Smooth muscle cell (in vitro differentiated cells): ENCODE data around the gene KCNAB2. TPM values are rescaled to one million over a fixed set of nuclear protein-coding genes. Genes with fewer than 3 reads are reported as not detected.

Source experiments
- DNase-seq: peaks from one replicate; lab custom pipeline; 2025; ENCODE audit not compliant: unreplicated experiment; lab: John Stamatoyannopoulos, UW
- H2AFZ ChIP-seq: fragments of 200-600 bp; sonication (generic); 2 replicates; pipeline ENCODE4 v1.6.0; 2016; ENCODE audit warnings: antibody characterized with exemption, low read depth, mild to moderate bottlenecking
- H3F3A ChIP-seq: fragments of 200-600 bp; sonication (generic); 2 replicates; pipeline ENCODE4 v1.6.0; 2017; ENCODE audit warnings: antibody characterized with exemption, low read depth
- H3K27ac ChIP-seq: fragments of 200-600 bp; sonication (generic); 2 replicates; pipeline ENCODE4 v1.5.1; 2016; ENCODE audit warnings: low read depth, mild to moderate bottlenecking
- H3K27me3 ChIP-seq: fragments of 200-600 bp; sonication (generic); 2 replicates; pipeline ENCODE4 v1.6.1; 2016; ENCODE audit warnings: low read depth, mild to moderate bottlenecking
- H3K36me3 ChIP-seq: fragments of 200-600 bp; sonication (generic); 2 replicates; pipeline ENCODE4 v1.5.1; 2016; ENCODE audit warnings: low read depth
- H3K4me1 ChIP-seq: fragments of 200-600 bp; sonication (generic); 2 replicates; pipeline ENCODE4 v1.5.1; 2016; ENCODE audit warnings: low read depth
- H3K4me2 ChIP-seq: fragments of 200-600 bp; sonication (generic); 2 replicates; pipeline ENCODE4 v1.6.0; 2016; ENCODE audit warnings: mild to moderate bottlenecking
- H3K4me3 ChIP-seq: fragments of 200-600 bp; sonication (generic); 2 replicates; pipeline ENCODE4 v1.5.1; 2016; ENCODE audit warnings: mild to moderate bottlenecking
- H3K79me2 ChIP-seq: fragments of 200-600 bp; sonication (generic); 2 replicates; pipeline ENCODE4 v1.6.0; 2016; ENCODE audit warnings: low read depth, mild to moderate bottlenecking
- H3K9ac ChIP-seq: fragments of 200-600 bp; sonication (generic); 2 replicates; pipeline ENCODE4 v1.6.0; 2016; ENCODE audit warnings: low read depth
- H3K9me3 ChIP-seq: fragments of 200-600 bp; sonication (generic); replicated peaks from 2 replicates; pipeline ENCODE4 v1.5.1; 2016; ENCODE audit warnings: low read depth
- H4K20me1 ChIP-seq: fragments of 200-600 bp; sonication (generic); 2 replicates; pipeline ENCODE4 v1.6.0; 2016; ENCODE audit warnings: low read depth
- WGBS: methylation state at CpG from one replicate; pipeline ENCODE4 v1.1.7; 2016; ENCODE audit warnings: low lambda C conversion rate; 5-methylcytosine and 5-hydroxymethylcytosine counted together
- polyA plus RNA-seq: library from polyadenylated mRNA; unstranded; fragments of >200 nt; fragmentation: Nextera tagmentation; extraction: Ambion mirVana; gene quantifications from 2 replicates; pipeline ENCODE4 v1.2.1, GENCODE V29; 2016
- total RNA-seq: library from RNA; depleted of rRNA; stranded (reverse); fragments of >200 nt; gene quantifications from 2 replicates; pipeline ENCODE4 v1.2.3, GENCODE V29; 2014
- TF ChIP-seq, protein P1 (sequence below): fragments of 200-600 bp; sonication (generic); IDR thresholded peaks from 2 replicates; pipeline ENCODE4 v1.5.1; 2017; ENCODE audit warnings: borderline replicate concordance, mild to moderate bottlenecking, antibody characterized with exemption; ENCODE audit not compliant: insufficient read depth, poor library complexity, severe bottlenecking

Gene KCNAB2
- total and polyA plus RNA-seq, 2 experiments from 2014 or later, result 3.6 to 3.9 TPM

DNA sequence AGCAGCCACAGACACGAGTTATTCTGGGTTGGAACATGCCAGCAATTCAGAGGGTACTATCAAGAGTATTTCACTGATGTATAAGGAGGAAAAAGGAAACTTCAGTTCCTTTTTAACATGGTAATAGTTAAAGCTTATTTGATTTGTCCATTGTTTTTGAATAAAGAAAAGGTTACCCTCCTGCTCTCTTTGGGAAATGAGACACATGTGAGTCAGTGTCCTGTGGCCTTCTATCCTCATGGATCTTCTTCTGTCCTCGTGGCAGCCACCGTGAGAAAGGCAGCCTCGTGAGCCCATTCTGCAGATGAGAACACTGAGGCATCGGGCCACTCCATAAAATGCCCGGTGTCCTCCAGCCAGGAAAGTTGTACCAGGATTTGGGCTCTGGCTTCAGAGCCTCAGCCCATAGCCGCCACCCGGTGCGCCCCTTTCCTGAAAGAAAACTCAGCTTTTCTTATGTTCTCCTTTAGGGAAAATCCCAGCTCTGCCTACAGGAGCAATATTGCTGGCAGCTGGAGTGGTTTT, 24.8 kb downstream of the KCNAB2 start:
- no peak overlapping the region for H3K27ac ChIP-seq
- no peak overlapping the region for H3K9ac ChIP-seq
- no peaks in the 10 kb centered on the region for H4K20me1 ChIP-seq
- no peak for DNase-seq
- H3K9me3 ChIP-seq, result no peaks in the 10 kb centered on the region
- no peak overlapping the region for H3K4me2 ChIP-seq
- no peaks in the 10 kb centered on the region for H3K27me3 ChIP-seq
- H3K4me1 ChIP-seq, result no peaks in the 10 kb centered on the region
- H3K36me3 ChIP-seq, result no peaks in the 10 kb centered on the region
- no peak overlapping the region for H2AFZ ChIP-seq
- no peaks in the 10 kb centered on the region for H3F3A ChIP-seq
- no peak overlapping the region for H3K4me3 ChIP-seq
- WGBS, result 95% methylated on average over 9 of the region's 9 CpGs
- no peaks in the 10 kb centered on the region for H3K79me2 ChIP-seq
- TF ChIP-seq, protein P1, sequence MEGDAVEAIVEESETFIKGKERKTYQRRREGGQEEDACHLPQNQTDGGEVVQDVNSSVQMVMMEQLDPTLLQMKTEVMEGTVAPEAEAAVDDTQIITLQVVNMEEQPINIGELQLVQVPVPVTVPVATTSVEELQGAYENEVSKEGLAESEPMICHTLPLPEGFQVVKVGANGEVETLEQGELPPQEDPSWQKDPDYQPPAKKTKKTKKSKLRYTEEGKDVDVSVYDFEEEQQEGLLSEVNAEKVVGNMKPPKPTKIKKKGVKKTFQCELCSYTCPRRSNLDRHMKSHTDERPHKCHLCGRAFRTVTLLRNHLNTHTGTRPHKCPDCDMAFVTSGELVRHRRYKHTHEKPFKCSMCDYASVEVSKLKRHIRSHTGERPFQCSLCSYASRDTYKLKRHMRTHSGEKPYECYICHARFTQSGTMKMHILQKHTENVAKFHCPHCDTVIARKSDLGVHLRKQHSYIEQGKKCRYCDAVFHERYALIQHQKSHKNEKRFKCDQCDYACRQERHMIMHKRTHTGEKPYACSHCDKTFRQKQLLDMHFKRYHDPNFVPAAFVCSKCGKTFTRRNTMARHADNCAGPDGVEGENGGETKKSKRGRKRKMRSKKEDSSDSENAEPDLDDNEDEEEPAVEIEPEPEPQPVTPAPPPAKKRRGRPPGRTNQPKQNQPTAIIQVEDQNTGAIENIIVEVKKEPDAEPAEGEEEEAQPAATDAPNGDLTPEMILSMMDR, result no peak

- Histone ChIP-seq H3K4me3 (no peak overlapping the region), H3K36me3 (no peaks in the 10 kb centered on the region), H3K4me1 (no peaks in the 10 kb centered on the region), H3K27me3 (no peaks in the 10 kb centered on the region), H3F3A (no peaks in the 10 kb centered on the region), H3K4me2 (no peak overlapping the region), H3K9me3 (no peaks in the 10 kb centered on the region), H2AFZ (no peak overlapping the region), H3K9ac (no peak overlapping the region), H3K79me2 (no peaks in the 10 kb centered on the region), H3K27ac (no peak overlapping the region), H4K20me1 (no peaks in the 10 kb centered on the region)
- WGBS, result 90% methylated on average over 11 of the region's 13 CpGs
- DNase-seq, result no peak
- TF ChIP-seq, protein P1, result no peak
Measured at GRCh38 chr1:6071219-6071618, 25.5 kb downstream of the KCNAB2 start.

DNA sequence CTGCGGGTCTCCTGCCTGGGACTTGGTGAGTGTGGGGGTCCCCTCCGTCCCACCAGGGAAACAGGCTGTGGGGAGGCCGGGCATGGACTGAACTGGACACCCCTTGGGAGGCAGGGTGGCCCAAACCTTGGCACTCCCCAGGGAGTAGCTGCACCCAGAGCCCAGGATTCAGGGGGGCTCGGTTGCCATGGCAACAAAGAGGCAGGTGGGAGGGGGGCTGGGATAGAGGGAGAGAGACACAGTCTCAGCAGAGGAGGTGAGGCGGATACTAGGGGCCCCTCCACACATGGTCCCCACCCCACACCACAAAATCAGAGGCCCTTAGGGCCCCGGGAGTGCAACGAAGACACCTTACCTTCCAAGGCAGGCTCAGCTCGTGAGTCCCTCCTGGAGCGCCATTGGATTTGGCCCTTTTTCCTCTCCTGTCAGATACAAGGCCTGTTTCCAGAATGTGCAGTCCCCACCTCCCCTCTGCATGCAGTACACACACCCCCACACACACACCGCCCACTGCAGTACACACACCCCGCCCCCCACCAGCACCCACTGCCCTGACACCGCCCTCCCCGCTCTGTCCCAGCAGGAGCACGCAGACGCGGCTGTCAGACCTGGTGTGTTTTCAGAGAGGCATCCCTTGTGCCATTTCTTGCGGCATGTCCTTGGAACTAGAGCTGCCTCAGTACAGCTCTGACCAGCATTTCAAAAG, 27.2 kb downstream of the KCNAB2 start:
- H3K9ac ChIP-seq, result no peak overlapping the region
- TF ChIP-seq, protein P1, result no peak
- H3K4me2 ChIP-seq, result no peak overlapping the region
- no peaks in the 10 kb centered on the region for H3K79me2 ChIP-seq
- no peak for DNase-seq
- no peak overlapping the region for H3K4me3 ChIP-seq
- no peaks in the 10 kb centered on the region for H3K27me3 ChIP-seq
- H3K27ac ChIP-seq, result no peak overlapping the region
- H4K20me1 ChIP-seq, result no peaks in the 10 kb centered on the region
- no peaks in the 10 kb centered on the region for H3F3A ChIP-seq
- H3K4me1 ChIP-seq, result no peaks in the 10 kb centered on the region
- H2AFZ ChIP-seq, result no peak overlapping the region
- no peaks in the 10 kb centered on the region for H3K36me3 ChIP-seq
- H3K9me3 ChIP-seq, result no peaks in the 10 kb centered on the region
- 92% methylated on average over 16 of the region's 17 CpGs for WGBS
